Duodenal mucosa (tissue), 2 donors: ENCODE results near the gene CCDC136.
A peak's percentile ranks its signal among the peaks of the same experiment; 100 is the strongest.

Experiments
- H3K27ac ChIP-seq: one replicate; pipeline ENCODE4 v1.7.0; 2013; ENCODE audit warnings: low read depth, low read length
- H3K27me3 ChIP-seq, 2 donors: one replicate each; pipeline ENCODE4 v1.7.0; 2013; ENCODE audit warnings: low read length in 2 of 2, control low read depth in 1 of 2; ENCODE audit not compliant: insufficient read depth in 2 of 2, control insufficient read depth in 1 of 2
- H3K36me3 ChIP-seq, 2 donors: one replicate each; pipeline ENCODE4 v1.7.0; 2013; ENCODE audit warnings: low read length in 2 of 2, control low read depth in 1 of 2; ENCODE audit not compliant: insufficient read depth in 2 of 2, control insufficient read depth in 1 of 2
- H3K4me1 ChIP-seq, 2 donors: one replicate each; pipeline ENCODE4 v1.7.0; 2013; ENCODE audit warnings: low read length in 2 of 2, control low read depth in 1 of 2; ENCODE audit not compliant: insufficient read depth in 2 of 2, control insufficient read depth in 1 of 2
- H3K4me3 ChIP-seq, 2 donors: one replicate each; pipeline ENCODE4 v1.7.0; 2013; ENCODE audit warnings: low read length in 2 of 2, low read depth in 1 of 2
- H3K9ac ChIP-seq, 2 donors: one replicate each; pipeline ENCODE4 v1.7.0; 2013; ENCODE audit warnings: low read length in 2 of 2, low read depth in 1 of 2
- H3K9me3 ChIP-seq, 2 donors: one replicate each; pipeline ENCODE4 v1.7.0; 2013; ENCODE audit warnings: low read length in 2 of 2, control low read depth in 1 of 2; ENCODE audit not compliant: control insufficient read depth in 1 of 2

CCDC136 gene

GRCh38 chr7:128777156-128778123 lies 14.3 kb upstream of the CCDC136 start:
- Histone ChIP-seq H3K4me1 (no peaks in the 10 kb centered on the region), H3K9ac (no peak overlapping the region), H3K9me3 (peaks cover 2 to 12% of the 10 kb centered on the region in 2 donors), H3K4me3 (no peak overlapping the region), H3K27me3 (no peaks in the 10 kb centered on the region), H3K27ac (no peak overlapping the region), H3K36me3 (peaks cover 10 to 16% of the 10 kb centered on the region in 2 donors)

DNA sequence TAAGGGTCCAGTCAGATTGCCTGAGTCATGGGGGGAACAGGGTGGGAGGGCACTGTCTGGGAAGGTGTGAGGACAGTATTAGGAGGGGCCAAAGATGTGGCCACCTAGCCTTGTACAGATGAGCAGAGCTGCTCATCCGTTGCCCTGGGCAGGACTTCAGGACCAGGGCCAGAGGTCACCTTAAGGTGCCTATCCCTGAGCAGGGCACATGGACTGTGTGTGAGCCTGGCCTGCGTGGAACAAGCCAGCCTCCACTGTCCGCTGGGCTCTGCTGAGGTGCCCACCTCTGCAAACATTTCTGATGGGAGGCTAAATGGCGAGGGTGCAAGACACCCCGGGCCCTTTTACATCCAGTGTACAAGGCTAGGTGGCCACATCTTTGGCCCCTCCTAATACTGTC lies 12.8 kb upstream of the CCDC136 start:
- no peak overlapping the region for H3K4me3 ChIP-seq
- no peak overlapping the region for H3K27ac ChIP-seq
- no peaks in the 10 kb centered on the region for H3K4me1 ChIP-seq
- peaks cover 2 to 12% of the 10 kb centered on the region in 2 donors for H3K9me3 ChIP-seq
- H3K36me3 ChIP-seq: peaks cover 5 to 8% of the 10 kb centered on the region in 2 donors
- no peaks in the 10 kb centered on the region for H3K27me3 ChIP-seq
- H3K9ac ChIP-seq: no peak overlapping the region

- Histone ChIP-seq H3K27me3 (no peaks in the 10 kb centered on the region), H3K27ac (no peak overlapping the region), H3K36me3 (no peaks in the 10 kb centered on the region), H3K4me1 (no peaks in the 10 kb centered on the region), H3K9ac (no peak overlapping the region), H3K9me3 (peaks cover 2 to 12% of the 10 kb centered on the region in 2 donors), H3K4me3 (no peak overlapping the region)
Measured at GRCh38 chr7:128781126-128781525, 10.6 kb upstream of the CCDC136 start.

DNA sequence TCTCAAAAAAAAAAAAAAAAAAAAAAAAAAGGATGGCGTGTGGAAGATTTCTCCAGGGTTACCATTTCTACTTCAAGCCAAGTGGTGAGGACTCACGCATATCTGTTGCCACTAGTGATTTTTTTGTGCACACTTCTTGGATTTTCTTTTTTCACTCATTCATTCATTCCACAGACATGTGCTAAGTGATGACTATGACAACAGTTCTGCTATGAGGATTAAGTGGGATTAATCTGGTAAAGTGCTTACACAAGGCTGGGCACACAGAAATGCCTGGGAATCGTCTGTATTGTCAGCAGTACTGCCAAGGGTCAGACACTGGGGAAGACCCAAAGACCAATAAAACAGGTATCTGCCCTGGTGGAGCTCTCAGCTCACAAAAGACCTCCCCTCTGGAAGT lies 9.9 kb upstream of the CCDC136 start:
- Histone ChIP-seq H3K9me3 (peaks cover 2 to 12% of the 10 kb centered on the region in 2 donors), H3K27ac (no peak overlapping the region), H3K4me1 (no peaks in the 10 kb centered on the region), H3K36me3 (no peaks in the 10 kb centered on the region), H3K27me3 (no peaks in the 10 kb centered on the region), H3K9ac (no peak overlapping the region), H3K4me3 (no peak overlapping the region)

GRCh38 chr7:128783143-128783861 lies 8.5 kb upstream of the CCDC136 start:
- no peaks in the 10 kb centered on the region for H3K9me3 ChIP-seq
- H3K9ac ChIP-seq: no peak overlapping the region
- no peak overlapping the region for H3K27ac ChIP-seq
- no peaks in the 10 kb centered on the region for H3K4me1 ChIP-seq
- H3K36me3 ChIP-seq: no peaks in the 10 kb centered on the region
- no peaks in the 10 kb centered on the region for H3K27me3 ChIP-seq
- H3K4me3 ChIP-seq: no peak overlapping the region

DNA sequence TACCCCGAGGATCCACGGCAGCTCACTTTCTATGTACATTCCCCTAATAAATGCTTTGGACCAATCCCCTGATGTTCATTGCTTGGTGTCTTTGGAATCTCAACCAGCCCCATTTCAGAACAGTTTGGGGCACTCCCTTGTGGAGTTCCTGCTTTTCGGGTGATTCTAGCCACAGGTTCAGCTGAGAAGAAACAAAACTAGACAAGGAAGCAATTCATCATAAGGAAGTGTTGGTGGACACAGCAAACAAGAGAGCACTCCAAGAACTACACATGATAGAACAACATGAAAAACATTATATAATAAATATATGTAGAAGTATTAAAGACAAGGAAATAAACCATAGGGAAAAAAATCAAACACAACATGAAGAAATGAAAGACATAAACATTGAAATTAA lies 6.0 kb upstream of the CCDC136 start:
- Histone ChIP-seq H3K27me3 (no peaks in the 10 kb centered on the region), H3K4me3 (no peak overlapping the region), H3K4me1 (peaks cover 0 to 4% of the 10 kb centered on the region in 2 donors), H3K9me3 (no peaks in the 10 kb centered on the region), H3K36me3 (no peaks in the 10 kb centered on the region), H3K27ac (no peak overlapping the region), H3K9ac (no peak overlapping the region)

- Histone ChIP-seq H3K9me3 (no peaks in the 10 kb centered on the region), H3K4me3 (no peak overlapping the region), H3K9ac (no peak overlapping the region), H3K27ac (no peak overlapping the region), H3K27me3 (peaks cover 0 to 5% of the 10 kb centered on the region in 2 donors), H3K36me3 (no peaks in the 10 kb centered on the region), H3K4me1 (peaks cover 7 to 10% of the 10 kb centered on the region in 2 donors)
Measured at GRCh38 chr7:128788446-128789412, 3.0 kb upstream of the CCDC136 start.

GRCh38 chr7:128790315-128791041 lies 1.3 kb upstream of the CCDC136 start:
- Histone ChIP-seq H3K9ac (no peak overlapping the region), H3K4me3 (peak overlapping the region; percentile 66 to 80), H3K36me3 (no peaks in the 10 kb centered on the region), H3K27me3 (peaks cover 0 to 5% of the 10 kb centered on the region in 2 donors), H3K4me1 (peaks cover 7 to 10% of the 10 kb centered on the region in 2 donors), H3K27ac (no peak overlapping the region), H3K9me3 (no peaks in the 10 kb centered on the region)

GRCh38 chr7:128791972-128792327 lies 182 bp downstream of the CCDC136 start:
- no peaks in the 10 kb centered on the region for H3K9me3 ChIP-seq
- H3K4me3 ChIP-seq: peak overlapping the region; percentile 67 to 80
- no peaks in the 10 kb centered on the region for H3K36me3 ChIP-seq
- H3K4me1 ChIP-seq: peaks cover 7 to 10% of the 10 kb centered on the region in 2 donors
- H3K27me3 ChIP-seq: peaks cover 0 to 5% of the 10 kb centered on the region in 2 donors
- H3K27ac ChIP-seq: no peak overlapping the region
- peak overlapping the region; percentile 25 to 38 for H3K9ac ChIP-seq
